Osteoblast (primary cell): ENCODE results near the gene ADGRG1. TPM values are rescaled to one million over a fixed set of nuclear protein-coding genes. Genes with fewer than 3 reads are reported as not detected.

Source experiments
- DNase-seq: peaks from one replicate; pipeline ENCODE4 v3.0.0; 2011; ENCODE audit warnings: low spot score, mixed read lengths; ENCODE audit not compliant: insufficient read length; ENCODE audit errors: missing footprints
- H2AFZ ChIP-seq: 2 replicates; pipeline ENCODE4 v1.6.0; 2011; ENCODE audit warnings: mild to moderate bottlenecking, low read length
- H3K27ac ChIP-seq: 2 replicates; pipeline ENCODE4 v1.5.1; 2011; ENCODE audit warnings: mild to moderate bottlenecking, low read depth, low read length, moderate library complexity
- H3K27me3 ChIP-seq: 2 replicates; pipeline ENCODE4 v1.6.0; 2012; ENCODE audit warnings: mild to moderate bottlenecking, control low read depth, inconsistent platforms, low read length, moderate library complexity; ENCODE audit not compliant: insufficient read depth
- H3K36me3 ChIP-seq: 2 replicates; pipeline ENCODE4 v1.5.1; 2011; ENCODE audit warnings: mild to moderate bottlenecking, low read length, control low read depth, moderate library complexity; ENCODE audit not compliant: insufficient read depth
- H3K4me1 ChIP-seq: 2 replicates; pipeline ENCODE4 v1.5.1; 2011; ENCODE audit warnings: mild to moderate bottlenecking, low read length, control low read depth, moderate library complexity; ENCODE audit not compliant: insufficient read depth
- H3K4me2 ChIP-seq: 2 replicates; pipeline ENCODE4 v1.6.0; 2011; ENCODE audit warnings: mild to moderate bottlenecking, low read length; ENCODE audit not compliant: insufficient read depth
- H3K4me3 ChIP-seq: fragments of 200-600 bp; sonication (generic); 3 replicates; pipeline ENCODE4 v1.5.1; 2012; ENCODE audit warnings: mild to moderate bottlenecking, low read length, inconsistent platforms; ENCODE audit not compliant: insufficient read depth
- H3K79me2 ChIP-seq: 2 replicates; pipeline ENCODE4 v1.6.0; 2012; ENCODE audit warnings: mild to moderate bottlenecking, low read length, control low read depth, inconsistent platforms; ENCODE audit not compliant: insufficient read depth
- H3K9me3 ChIP-seq: 2 replicates; pipeline ENCODE4 v1.5.1; 2011; ENCODE audit warnings: low read depth, low read length, control low read depth
- H4K20me1 ChIP-seq: 2 replicates; pipeline ENCODE4 v1.6.0; 2012; ENCODE audit warnings: mild to moderate bottlenecking, low read length, control low read depth; ENCODE audit not compliant: insufficient read depth
- CTCF ChIP-seq: IDR thresholded peaks from 2 replicates; pipeline ENCODE4 v1.5.1; 2011; ENCODE audit warnings: mild to moderate bottlenecking, low read depth, low read length, moderate library complexity; ENCODE audit errors: extremely low read depth
- total RNA-seq: library from RNA; depleted of rRNA; stranded (reverse); fragments of >200 nt; gene quantifications from 2 replicates; pipeline ENCODE4 v1.2.3, GENCODE V29; 2012

ADGRG1 gene
- total RNA-seq, 1 donor: 0.72 TPM

GRCh38 chr16:57698812-57699405 is 70.5 kb downstream of the ADGRG1 start:
- H3K4me3 ChIP-seq: no peak overlapping the region
- H3K4me2 ChIP-seq: no peak overlapping the region
- no peaks in the 10 kb centered on the region for H4K20me1 ChIP-seq
- H3K79me2 ChIP-seq: no peaks in the 10 kb centered on the region
- DNase-seq: no peak
- H3K9me3 ChIP-seq: no peaks in the 10 kb centered on the region
- H3K36me3 ChIP-seq: no peaks in the 10 kb centered on the region
- no peaks in the 10 kb centered on the region for H3K4me1 ChIP-seq
- H3K27ac ChIP-seq: no peak overlapping the region
- no peak for TF ChIP-seq CTCF
- H2AFZ ChIP-seq: no peak overlapping the region
- H3K27me3 ChIP-seq: peaks cover 9% of the 10 kb centered on the region

GRCh38 chr16:57699481-57699880 is 71.1 kb downstream of the ADGRG1 start:
- H3K4me3 ChIP-seq: no peak overlapping the region
- peaks cover 11% of the 10 kb centered on the region for H3K27me3 ChIP-seq
- no peak for TF ChIP-seq CTCF
- no peaks in the 10 kb centered on the region for H3K79me2 ChIP-seq
- no peaks in the 10 kb centered on the region for H4K20me1 ChIP-seq
- no peaks in the 10 kb centered on the region for H3K4me1 ChIP-seq
- no peak for DNase-seq
- no peak overlapping the region for H2AFZ ChIP-seq
- H3K4me2 ChIP-seq: no peak overlapping the region
- H3K27ac ChIP-seq: no peak overlapping the region
- no peaks in the 10 kb centered on the region for H3K36me3 ChIP-seq
- no peaks in the 10 kb centered on the region for H3K9me3 ChIP-seq

GRCh38 chr16:57699899-57700298 is 71.5 kb downstream of the ADGRG1 start:
- Histone ChIP-seq H3K27ac (no peak overlapping the region), H3K27me3 (peaks cover 15% of the 10 kb centered on the region), H3K4me1 (no peaks in the 10 kb centered on the region), H3K9me3 (no peaks in the 10 kb centered on the region), H3K36me3 (no peaks in the 10 kb centered on the region), H3K79me2 (no peaks in the 10 kb centered on the region), H3K4me3 (no peak overlapping the region), H3K4me2 (no peak overlapping the region), H2AFZ (no peak overlapping the region), H4K20me1 (no peaks in the 10 kb centered on the region)
- no peak for TF ChIP-seq CTCF
- no peak for DNase-seq

GRCh38 chr16:57700781-57701551 is 72.5 kb downstream of the ADGRG1 start:
- no peaks in the 10 kb centered on the region for H4K20me1 ChIP-seq
- no peak for DNase-seq
- no peak overlapping the region for H3K27ac ChIP-seq
- no peak overlapping the region for H2AFZ ChIP-seq
- no peak for TF ChIP-seq CTCF
- H3K27me3 ChIP-seq: peaks cover 14% of the 10 kb centered on the region
- no peaks in the 10 kb centered on the region for H3K36me3 ChIP-seq
- no peaks in the 10 kb centered on the region for H3K4me1 ChIP-seq
- no peak overlapping the region for H3K4me2 ChIP-seq
- H3K79me2 ChIP-seq: no peaks in the 10 kb centered on the region
- no peak overlapping the region for H3K4me3 ChIP-seq
- no peaks in the 10 kb centered on the region for H3K9me3 ChIP-seq
